H7 (cell line): Measurements from ENCODE around the gene OR2A25. TPM values are rescaled to one million over a fixed set of nuclear protein-coding genes. Genes with fewer than 3 reads are reported as not detected.

Source experiments
- DNase-seq: peaks from one replicate; pipeline ENCODE4 v3.0.0; 2012
- H3K27me3 ChIP-seq: 2 replicates; pipeline ENCODE4 v1.6.0; 2011; ENCODE audit warnings: mild to moderate bottlenecking, low read length; ENCODE audit not compliant: control insufficient read depth, insufficient read depth
- H3K36me3 ChIP-seq: replicated peaks from 2 replicates; pipeline ENCODE4 v1.5.1; 2011; ENCODE audit warnings: low read length; ENCODE audit not compliant: control insufficient read depth, insufficient read depth
- H3K4me3 ChIP-seq: 2 replicates; pipeline ENCODE4 v1.5.1; 2011; ENCODE audit warnings: low read depth, mild to moderate bottlenecking, control low read depth, low read length, moderate library complexity; ENCODE audit not compliant: insufficient read depth
- total RNA-seq: library from RNA; depleted of rRNA; stranded (reverse); fragments of >200 nt; shearing (Covaris generic); gene quantifications from 2 replicates; pipeline ENCODE4 v1.2.3, GENCODE V29; 2014; rRNA removed

The OR2A25 gene
- total RNA-seq, 1 experiment from 2014 or later, result not detected

GRCh38 chr7:144105211-144105610 is 35.6 kb downstream of the OR2A25 start:
- DNase-seq, result no peak
- Histone ChIP-seq H3K4me3 (no peak overlapping the region), H3K27me3 (no peaks in the 10 kb centered on the region), H3K36me3 (no peaks in the 10 kb centered on the region)

- no peak for DNase-seq
- no peaks in the 10 kb centered on the region; the same call in 1 of the 2 replicates for H3K27me3 ChIP-seq
These were observed 39.7 kb downstream of the OR2A25 start, which contains the start of gene OR2A2 for GRCh38 chr7:144109283-144109682. Gene OR2A2, plus strand, starts transcription at chr7:144109583. Its CDS starts 0 bp downstream, at chr7:144109583.

GRCh38 chr7:144110272-144110671 is 40.7 kb downstream of the OR2A25 start:
- DNase-seq, result no peak
- no peaks in the 10 kb centered on the region for H3K36me3 ChIP-seq
- no peaks in the 10 kb centered on the region; the same call in 1 of the 2 replicates for H3K27me3 ChIP-seq
- H3K4me3 ChIP-seq, result no peak overlapping the region

More at GRCh38 chr7:144109283-144109682, 39.7 kb downstream of the OR2A25 start, which contains the start of gene OR2A2:
- H3K36me3 ChIP-seq, result no peaks in the 10 kb centered on the region
- H3K4me3 ChIP-seq, result no peak within 1 kb of the TSS

GRCh38 chr7:144113651-144114050 is 44.0 kb downstream of the OR2A25 start:
- no peaks in the 10 kb centered on the region for H3K36me3 ChIP-seq
- no peaks in the 10 kb centered on the region; the same call in 1 of the 2 replicates for H3K27me3 ChIP-seq
- no peak overlapping the region for H3K4me3 ChIP-seq
- DNase-seq, result no peak

- no peaks in the 10 kb centered on the region; the same call in 1 of the 2 replicates for H3K27me3 ChIP-seq
- H3K36me3 ChIP-seq, result no peaks in the 10 kb centered on the region
- no peak overlapping the region for H3K4me3 ChIP-seq
- no peak for DNase-seq
These were observed 48.7 kb downstream of the OR2A25 start for GRCh38 chr7:144118341-144118740.

GRCh38 chr7:144122876-144123275 is 53.3 kb downstream of the OR2A25 start, which contains the start of gene OR2A14:
Gene OR2A14, plus strand, starts transcription at chr7:144123176. Its CDS starts 5,937 bp downstream, at chr7:144129113.
- no peak for DNase-seq
- H3K27me3 ChIP-seq, result no peaks in the 10 kb centered on the region
- no peaks in the 10 kb centered on the region for H3K36me3 ChIP-seq
- H3K4me3 ChIP-seq, result no peak within 1 kb of the TSS

Other genes with a start within 250 kb of the OR2A25 start
- gene TCAF1, start 167.6 kb upstream of the OR2A25 start, total RNA-seq, result 22.6 and 38.2 TPM in 2 replicates
- gene OR2F2, start 134.6 kb upstream of the OR2A25 start, total RNA-seq, result not detected in 2 replicates
- gene OR2F1, start 115.0 kb upstream of the OR2A25 start, total RNA-seq, result not detected in 2 replicates
- not detected in 2 replicates for gene OR6B1, start 69.5 kb upstream of the OR2A25 start, total RNA-seq
- not detected in 2 replicates for gene OR2A5, start 20.9 kb upstream of the OR2A25 start, total RNA-seq
- gene OR2A12, start 16.5 kb downstream of the OR2A25 start, total RNA-seq, result not detected in 2 replicates
- gene OR2A2, start 39.8 kb downstream of the OR2A25 start, total RNA-seq, result not detected in 2 replicates
- not detected in 2 replicates for gene OR2A14, start 53.4 kb downstream of the OR2A25 start, total RNA-seq
- 4.9 and 7.5 TPM in 2 replicates for gene CTAGE4, start 113.7 kb downstream of the OR2A25 start, total RNA-seq
- 1.4 and 1.6 TPM in 2 replicates for gene ARHGEF35, start 126.0 kb downstream of the OR2A25 start, total RNA-seq
- not detected in 2 replicates for gene OR2A42, start 169.8 kb downstream of the OR2A25 start, total RNA-seq
- 2.0 TPM in 2 replicates for gene OR2A7, start 195.0 kb downstream of the OR2A25 start, total RNA-seq
- gene CTAGE8, start 199.5 kb downstream of the OR2A25 start, total RNA-seq, result not detected in 2 replicates
- 0.74 TPM in 1 of 2 replicates, not detected in the other for gene OR2A1, start 242.6 kb downstream of the OR2A25 start, total RNA-seq